GM21576 (cell line): ENCODE measurements around the gene GALNT17.
"Not testable (repeated sequence)": the region's sequence is repeated elsewhere in the genome, so short reads cannot be mapped to it uniquely, and the experiment has no call there.

Experiments
- ATAC-seq: cut with Tn5 transposase; IDR thresholded peaks from one replicate; pipeline ENCODE4 v1.9.1; 2021; ENCODE audit warnings: mild to moderate bottlenecking, moderate library complexity; ENCODE audit not compliant: unreplicated experiment

The GALNT17 gene

DNA sequence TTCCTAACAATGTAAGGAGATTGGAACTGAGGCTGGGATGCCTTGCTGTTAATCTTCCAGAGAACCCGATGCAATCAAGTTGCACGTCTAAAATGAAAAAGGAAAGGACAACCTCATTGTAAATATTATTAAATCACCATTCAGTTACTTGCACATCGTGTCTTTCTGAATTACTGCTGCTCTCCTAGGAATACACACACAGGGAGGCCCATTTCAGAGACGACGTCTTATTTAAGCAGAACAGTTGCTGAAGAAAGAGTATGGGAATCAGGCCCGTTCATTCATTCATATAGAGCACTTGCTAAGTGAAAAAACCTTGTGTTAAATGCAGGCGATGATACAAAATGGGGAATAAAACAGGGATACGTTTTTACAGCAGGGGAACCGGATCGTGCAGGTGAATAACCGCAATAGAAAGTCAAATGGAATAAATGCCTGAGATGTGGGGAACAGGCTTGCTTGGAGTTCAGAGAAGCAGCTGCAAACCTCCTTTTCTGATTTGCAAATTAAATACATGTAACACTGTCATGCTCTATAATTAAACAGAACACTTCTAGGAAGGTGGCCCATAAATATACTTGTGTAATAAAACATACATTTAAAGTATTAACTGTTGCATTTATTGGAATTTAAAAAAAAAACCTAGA, 409.9 kb downstream of the GALNT17 start:
- no peak for ATAC-seq

DNA sequence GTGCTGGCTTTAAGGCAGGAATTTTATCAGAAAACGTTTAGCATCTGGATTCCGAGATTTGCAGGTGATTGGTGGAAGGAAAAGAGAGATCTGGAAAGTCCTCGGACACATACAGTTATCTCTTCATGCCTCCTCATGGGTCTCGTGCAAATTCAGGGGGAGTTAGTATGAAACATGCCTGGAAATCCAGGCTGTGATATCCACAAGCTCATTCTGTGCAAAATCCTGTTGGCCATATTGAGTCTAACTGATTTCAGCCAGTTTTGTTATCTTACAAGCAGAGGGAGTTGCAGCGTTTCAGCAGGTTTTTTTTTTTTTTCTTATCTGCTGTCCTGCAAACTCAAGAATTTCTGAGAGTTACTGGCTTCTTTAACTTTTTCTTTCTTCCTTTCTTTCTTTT, 411.5 kb downstream of the GALNT17 start:
- no peak for ATAC-seq

DNA sequence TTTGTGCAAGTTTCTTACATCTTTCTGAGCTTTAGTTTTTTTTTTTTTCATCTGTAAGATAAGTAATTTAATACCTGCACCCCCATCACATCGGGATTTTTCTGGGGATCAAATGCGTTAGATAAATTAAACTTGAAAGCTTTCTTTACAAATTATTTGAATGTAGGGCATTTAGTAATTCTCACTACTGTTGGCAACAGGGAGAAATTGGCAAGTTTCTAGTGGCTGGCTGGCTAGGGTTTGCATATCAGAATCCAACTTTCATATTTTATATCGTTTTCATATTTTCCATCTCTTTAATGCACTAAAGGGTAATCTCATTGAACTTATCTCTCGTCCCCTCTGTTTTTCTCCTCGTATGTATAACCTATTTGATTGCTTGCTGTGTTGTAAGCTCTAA, 412.9 kb downstream of the GALNT17 start:
- no peak for ATAC-seq

DNA sequence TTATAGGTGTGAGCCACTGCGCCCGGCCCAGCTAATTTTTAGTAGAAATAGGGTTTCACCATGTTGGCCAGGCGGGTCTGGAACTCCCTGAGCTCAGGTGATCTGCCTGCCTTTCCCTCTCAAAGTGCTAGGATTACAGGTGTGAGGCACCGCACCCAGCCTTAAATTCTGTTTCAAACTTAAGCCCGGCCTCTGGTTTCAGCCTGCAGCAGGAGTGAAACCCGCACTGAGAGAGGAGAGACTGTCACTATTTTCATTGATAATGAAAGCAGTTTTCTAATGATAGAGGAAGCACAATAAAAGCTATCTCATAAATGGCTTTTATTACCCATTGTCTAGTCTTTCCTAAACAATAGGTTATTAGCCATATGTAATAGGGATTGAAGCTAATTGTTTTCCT, 415.5 kb downstream of the GALNT17 start:
- no peak for ATAC-seq

DNA sequence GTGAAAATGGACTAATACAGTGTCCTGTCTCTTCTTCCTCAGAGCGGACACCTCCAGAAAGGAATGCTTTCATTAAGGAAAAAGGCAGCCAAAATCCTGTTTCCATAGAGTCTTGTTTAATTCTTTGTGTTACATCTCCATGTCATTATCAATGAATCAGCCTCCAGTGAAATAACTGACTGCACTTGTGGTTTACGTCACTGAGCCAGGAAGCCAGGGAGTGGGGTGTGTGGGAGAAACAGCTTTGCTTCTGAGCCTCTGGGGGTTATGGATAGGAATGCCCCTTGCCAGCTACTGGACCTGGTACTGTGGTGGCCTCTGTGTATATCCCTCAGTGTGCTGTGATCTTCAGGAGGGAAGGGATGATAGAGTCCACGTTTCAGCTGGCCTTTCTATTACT, 416.8 kb downstream of the GALNT17 start:
- ATAC-seq = no peak

DNA sequence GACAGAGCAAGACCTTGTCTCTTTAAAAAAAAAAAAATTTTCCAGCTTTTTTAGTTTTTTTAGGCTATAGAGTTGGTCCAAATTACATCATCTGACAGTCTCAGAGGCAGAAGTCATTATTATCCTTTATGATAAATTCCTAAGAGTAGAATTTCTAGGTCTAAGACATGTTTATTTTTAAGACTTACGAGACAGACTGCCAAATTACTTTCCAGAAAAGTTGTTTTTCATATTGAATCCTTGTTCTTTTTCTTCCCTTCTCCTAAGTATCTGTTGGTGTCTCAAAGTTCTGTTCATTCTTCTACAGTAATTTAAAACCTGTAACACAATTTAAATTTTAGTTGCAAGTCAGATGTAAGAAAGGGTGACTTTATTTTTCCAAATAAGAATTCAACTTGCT, 421.4 kb downstream of the GALNT17 start:
- no peak for ATAC-seq

DNA sequence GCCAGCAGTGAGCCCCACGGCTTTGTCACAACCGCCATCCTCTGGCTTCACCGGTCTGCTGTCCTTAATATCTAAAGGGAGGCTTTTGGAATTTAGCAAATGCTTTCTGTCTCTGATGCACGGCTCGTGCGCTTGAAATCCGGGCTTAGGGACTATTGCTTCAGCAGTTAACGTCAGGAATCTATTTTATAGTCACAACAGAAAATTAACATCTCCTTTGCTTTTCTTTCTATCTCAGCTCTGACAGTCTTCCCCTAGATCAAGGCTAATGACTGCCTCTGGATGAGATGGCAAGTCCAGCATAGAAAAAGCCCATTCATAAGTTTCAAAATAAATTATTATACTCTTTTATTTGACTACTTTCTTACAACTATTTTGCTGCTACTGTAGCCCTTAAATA, 423.8 kb downstream of the GALNT17 start:
- ATAC-seq = no peak

DNA sequence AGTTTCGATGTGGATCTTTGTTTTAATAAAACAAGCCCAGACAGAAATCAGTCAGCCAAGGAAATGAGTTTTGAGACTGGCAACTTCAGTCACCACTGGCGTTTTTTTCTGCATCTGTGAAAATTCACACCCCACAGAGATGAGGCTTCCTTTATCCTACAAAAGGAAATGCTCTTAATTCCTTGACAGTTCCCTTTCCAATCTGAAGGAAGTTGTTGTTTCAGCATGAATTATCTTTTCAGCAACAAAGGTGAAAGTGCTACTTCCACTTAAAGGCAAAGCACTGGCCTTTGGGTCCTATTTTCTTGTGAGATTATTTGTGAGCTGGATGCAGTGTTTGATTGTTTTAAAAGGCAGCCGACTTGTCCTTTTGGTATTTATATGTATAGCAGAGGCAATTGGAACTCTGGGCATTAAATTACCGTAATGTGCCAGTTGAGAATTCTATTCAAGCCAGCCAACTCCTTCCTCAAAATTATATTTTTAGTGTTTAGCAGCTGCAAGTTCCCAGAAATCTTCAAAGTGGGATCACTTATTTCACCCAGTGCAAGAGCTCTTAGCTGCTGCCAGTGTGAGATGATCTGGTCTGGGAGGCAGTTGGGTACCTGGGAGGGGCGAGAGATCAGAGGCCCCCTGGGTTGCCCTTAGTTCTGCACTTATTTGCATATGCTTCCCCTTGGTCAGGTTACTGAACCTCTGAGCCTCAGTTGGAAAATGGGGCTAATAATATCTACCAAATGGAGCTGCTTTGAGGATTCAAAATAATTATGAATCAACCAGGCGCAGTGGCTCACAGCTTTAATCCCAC, 427.1 kb downstream of the GALNT17 start:
- ATAC-seq = no peak

DNA sequence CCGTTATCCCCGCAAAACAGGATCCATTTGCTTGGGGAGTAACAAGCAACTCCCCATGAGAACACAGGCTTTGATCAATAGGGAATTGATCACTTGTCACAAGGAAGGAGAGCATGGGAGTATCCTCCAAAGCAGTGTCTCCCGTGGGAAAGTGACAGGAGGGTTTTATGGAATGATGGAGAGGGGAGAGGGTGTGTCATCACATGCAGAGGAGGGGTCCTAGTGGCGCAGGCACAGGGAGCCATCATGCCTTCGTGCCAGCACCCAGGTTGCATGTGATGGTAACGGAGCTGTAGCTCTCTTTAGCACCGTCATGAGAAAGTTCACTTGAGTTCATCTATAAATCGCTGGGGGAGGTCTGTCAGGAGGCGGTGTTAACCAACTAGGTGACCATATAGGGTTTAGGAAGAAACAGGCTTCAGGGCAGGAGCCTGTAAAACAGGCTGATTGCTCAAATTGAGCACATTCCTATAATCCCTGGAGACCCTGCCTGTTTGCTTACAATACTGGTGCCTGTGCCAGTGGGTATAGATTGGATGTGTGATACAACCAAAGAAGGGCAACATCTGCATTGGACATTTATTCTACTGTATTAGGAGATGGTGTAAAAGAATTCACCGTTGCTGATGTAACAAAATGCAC, 428.5 kb downstream of the GALNT17 start:
- ATAC-seq = no peak

DNA sequence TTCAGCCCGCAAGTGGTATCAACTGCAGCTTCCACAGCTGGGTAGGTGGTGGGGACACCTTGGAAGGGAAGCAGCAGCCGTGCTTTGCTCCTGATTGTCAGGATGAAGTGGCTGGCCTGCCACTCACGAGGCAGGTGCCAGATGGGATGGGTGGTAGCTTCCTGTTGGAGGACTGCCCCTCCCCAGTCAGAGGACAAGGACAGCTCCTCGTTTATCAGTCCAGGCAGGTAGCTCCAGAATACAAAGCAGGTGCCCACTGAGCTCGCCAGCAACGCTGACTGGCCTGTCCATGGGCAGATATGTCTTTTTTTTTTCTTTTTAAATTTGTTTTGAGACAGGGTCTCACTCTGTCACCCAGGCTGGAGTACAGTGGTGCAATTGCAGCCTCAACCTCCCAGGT, 431.3 kb downstream of the GALNT17 start:
- ATAC-seq = no peak

DNA sequence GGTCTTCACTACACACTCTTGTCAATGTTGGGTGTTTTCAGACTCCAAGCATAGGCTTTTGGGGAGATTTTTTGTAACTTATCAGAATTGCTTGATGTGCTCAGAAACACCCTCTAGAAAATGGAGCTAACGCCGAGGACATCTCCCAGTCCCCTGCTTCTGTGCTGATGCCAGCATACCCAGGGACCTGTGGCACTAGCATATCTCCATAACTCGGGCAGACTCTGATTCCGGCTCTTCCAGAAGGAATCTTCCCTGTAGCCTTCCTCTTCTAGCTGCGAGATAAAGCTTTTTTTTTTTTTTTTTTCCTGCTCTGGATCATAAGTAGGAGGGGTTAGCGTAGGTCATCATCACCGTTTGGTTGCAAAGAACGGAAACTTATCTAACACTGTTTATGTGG, 434.4 kb downstream of the GALNT17 start:
- no peak for ATAC-seq

DNA sequence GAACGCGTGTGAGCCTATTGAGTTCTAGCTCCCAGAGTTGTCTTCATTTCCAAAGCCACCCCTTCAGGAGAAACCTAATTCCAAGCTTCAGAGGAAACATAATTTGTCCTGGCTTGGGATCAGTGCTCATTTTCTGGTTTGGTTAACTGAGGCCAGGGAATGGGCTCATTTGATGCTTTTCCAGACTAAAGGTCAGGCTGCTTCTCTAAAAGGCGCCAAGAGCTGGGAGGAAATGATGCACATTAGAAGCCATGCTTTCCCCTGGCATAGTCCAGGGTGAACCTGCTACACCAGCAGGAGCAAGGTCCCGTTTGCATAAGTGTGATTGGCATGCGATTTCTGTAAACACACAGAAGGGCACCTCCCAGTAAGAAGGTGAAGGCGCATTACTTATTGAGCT, 435.0 kb downstream of the GALNT17 start:
- ATAC-seq = no peak

DNA sequence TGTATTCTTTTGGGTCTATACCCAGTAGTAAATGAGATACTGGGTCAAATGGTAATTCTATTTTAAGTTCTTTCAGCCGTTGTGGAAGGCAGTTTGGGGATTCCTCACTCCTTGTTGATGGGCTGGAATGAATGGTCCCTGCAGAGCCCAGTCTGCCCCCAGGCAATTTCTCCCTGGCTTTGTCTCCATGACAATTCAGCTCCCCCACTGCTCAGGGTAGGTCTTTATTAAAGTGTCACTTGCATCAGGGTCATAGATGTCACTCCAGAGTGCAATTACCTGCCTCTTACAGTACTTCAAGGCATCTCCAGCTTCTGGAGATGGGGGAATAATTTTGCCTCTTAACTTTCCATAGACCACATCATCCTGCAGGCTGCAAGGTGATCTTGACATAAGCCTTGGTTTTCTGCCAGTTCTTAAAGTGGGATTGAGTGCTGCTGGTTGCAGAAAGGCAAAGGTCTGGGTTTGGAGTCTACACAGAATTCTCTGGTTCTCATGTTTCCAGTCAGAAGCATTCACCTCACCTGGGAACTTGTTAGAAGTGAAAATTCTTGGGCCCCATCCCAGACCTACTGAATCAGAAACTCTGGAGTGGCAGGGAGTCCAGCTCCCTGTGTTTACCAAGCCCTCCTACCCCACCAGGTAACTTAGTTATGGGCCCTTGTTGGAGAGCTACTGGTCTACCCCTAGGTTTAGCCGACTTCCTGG, 442.4 kb downstream of the GALNT17 start:
- ATAC-seq = no peak

DNA sequence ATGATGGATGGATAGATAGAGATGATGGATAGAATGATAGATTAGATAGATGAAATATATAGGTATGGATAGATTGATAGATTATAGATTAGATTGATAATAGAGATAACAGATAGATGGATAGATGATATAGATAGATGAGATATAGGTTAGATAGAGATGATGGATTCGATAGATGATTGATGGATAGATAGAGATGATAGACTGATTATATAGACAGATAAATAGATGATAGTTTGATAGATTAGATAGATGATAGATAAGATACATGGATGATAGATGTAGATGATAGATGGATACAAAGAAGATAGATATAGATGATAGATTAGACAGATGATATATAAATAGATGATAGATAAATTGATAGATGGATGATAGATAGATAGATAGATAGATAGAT, 448.1 kb downstream of the GALNT17 start:
- ATAC-seq = no peak

DNA sequence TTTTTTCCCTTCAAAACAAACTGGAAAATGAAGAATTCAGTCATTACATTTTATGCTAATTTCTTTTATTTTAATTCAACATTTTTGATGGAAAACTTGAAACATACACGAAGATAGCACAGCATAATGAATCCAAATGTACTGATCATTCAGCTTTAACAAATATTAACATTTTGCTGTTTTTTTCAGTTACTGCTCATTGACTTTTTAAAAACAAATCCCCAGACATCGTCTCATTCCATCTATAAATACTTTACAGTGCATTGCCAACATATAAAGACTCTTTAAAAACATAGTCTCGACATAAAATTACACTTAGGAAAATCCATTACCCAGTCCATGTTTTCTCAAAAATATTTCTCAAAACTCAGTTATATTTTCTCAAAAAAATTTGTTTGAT, 452.3 kb downstream of the GALNT17 start:
- ATAC-seq = no peak

DNA sequence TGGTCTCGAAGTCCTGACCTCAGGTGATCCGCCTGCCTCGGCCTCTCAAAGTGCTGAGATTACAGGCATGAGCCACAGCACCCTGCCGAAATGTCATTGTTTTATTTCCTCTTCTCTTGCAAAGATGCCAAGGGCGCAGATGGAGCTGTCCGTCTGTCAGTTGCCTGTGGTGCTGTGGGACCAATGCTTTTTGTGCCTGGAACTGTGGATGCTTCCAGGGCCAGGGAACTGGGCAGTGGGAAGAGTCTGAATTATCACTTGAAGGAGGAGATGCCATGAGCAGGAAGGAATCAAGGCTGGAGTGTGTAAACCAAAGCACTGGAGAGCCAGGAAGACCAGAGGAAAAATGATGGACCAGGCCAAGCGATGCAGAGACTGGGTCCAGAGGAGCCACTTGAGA, 459.9 kb downstream of the GALNT17 start:
- no peak for ATAC-seq

DNA sequence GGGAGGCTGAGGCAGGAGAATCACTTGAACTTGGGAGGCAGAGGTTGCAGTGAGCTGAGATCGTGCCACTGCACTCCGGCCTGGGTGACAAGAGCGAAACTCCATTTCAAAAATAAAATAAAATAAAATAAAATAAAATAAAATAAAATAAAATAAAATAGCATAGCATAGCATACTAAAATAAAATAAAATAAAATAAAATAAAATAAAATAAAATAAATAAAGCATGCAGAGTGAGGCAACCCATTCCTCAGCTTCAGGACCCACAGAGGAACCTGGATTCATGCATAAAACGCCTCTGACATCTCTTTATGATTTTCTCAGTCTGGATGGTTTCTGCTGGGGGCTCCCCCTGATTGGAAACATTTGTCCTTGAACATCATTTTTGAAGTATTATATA, 460.4 kb downstream of the GALNT17 start:
- ATAC-seq = not testable (repeated sequence)

DNA sequence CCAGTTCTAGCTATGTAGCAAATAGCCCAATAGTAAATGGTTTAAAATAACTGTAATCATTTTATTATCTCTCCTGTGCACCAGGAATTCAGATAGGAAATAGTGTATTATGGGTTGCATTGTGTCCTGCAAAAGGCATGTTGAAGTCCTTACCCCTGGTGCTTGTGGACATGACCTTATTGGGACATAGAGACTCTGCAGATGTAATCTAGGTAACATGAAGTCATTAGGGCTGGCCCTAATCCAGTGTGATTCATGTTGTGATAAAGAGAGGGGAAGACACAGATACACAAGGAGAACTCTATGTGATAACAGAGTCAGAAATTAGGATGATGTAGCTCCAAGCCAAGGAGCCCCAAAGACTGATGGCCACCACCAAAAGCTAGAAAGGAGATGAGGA, 462.8 kb downstream of the GALNT17 start:
- ATAC-seq = no peak

DNA sequence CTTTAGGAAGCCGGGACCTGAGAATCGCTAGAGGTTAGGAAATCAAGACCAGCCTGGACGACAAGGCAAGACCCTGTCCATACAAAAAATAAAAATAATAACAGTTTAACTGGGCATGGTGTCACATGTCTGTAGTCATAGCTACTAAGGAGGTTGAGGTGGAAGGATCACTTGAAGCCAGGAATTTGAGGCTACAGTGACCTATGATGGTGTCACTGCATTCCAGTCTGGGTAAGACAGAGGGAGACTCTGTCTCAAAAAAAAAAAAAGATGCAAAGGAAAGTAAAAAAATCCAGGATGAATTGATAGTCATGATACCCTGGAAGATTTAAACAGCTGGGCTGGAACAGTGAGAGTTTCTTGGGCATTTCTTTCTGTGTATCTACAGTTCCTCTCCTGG, 463.2 kb downstream of the GALNT17 start:
- ATAC-seq = no peak

DNA sequence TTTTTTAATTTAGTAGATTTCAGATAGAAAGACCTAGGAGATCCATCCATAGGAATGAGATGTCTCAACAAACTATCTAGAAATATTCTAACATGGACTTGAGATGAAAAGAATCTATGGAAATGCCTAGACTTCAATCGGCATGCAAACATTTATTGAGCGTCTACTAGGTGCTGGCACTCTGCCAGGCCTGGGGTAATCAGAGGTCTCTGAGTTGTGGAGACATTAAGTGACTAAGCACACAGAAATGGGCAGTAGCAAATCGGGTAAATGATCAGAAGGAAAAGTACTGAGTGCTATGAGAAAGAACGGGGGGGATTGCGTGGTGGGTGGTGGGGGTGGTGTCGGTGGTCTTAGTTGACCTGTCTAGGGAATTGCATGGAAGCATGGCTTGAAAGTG, 466.6 kb downstream of the GALNT17 start:
- ATAC-seq = no peak

DNA sequence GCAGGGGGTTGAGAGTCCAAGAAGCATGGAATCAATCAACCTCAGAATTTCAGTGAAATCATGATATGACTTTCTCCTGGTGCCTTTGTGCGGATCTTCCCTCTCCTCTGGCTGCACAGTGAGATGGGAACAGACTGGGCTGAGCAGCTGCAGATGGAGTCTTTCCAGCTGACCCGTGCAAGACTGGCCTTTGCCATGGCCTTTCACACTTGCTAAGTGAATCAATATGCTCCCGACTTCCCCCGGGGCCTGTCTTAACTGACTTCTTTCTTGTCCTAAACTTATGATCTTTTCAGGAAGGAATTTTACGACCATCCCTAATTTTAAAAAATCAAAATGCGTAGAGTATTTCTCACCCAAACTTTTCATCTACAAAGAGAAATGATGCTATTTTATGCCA, 469.9 kb downstream of the GALNT17 start:
- no peak for ATAC-seq
